Neural cell (in vitro differentiated cells): Measurements from ENCODE around the gene STPG2.

ENCODE experiments used
- CTCF ChIP-seq: fragments of 450-650 bp; IDR thresholded peaks from 2 replicates; pipeline ENCODE4 v1.5.1; 2014; ENCODE audit warnings: antibody characterized with exemption, mild to moderate bottlenecking, moderate library complexity; ENCODE audit not compliant: poor library complexity, severe bottlenecking
- EP300 ChIP-seq: fragments of 450-650 bp; conservative IDR thresholded peaks from 2 replicates; pipeline ENCODE4 v1.6.1; 2014; ENCODE audit warnings: antibody characterized with exemption, mild to moderate bottlenecking, moderate library complexity; ENCODE audit not compliant: poor library complexity, severe bottlenecking
- MXI1 ChIP-seq: fragments of 450-650 bp; conservative IDR thresholded peaks from 2 replicates; pipeline ENCODE4 v1.6.1; 2014; ENCODE audit warnings: antibody characterized with exemption, mild to moderate bottlenecking; ENCODE audit not compliant: poor library complexity, severe bottlenecking
- RAD21 ChIP-seq: fragments of 450-650 bp; conservative IDR thresholded peaks from 2 replicates; pipeline ENCODE4 v1.6.1; 2014; ENCODE audit warnings: antibody characterized with exemption, mild to moderate bottlenecking, moderate library complexity
- REST ChIP-seq: IDR thresholded peaks from 2 replicates; pipeline ENCODE4 v1.6.1; 2012; ENCODE audit warnings: borderline replicate concordance

- TF ChIP-seq CTCF (no peak), EP300 (no peak), RAD21 (no peak), REST (no peak), MXI1 (no peak)
Measured at GRCh38 chr4:97924341-97924958, 218.8 kb downstream of the STPG2 start.
